ENCODE results near the gene OR14A16. TPM values are rescaled to one million over a fixed set of nuclear protein-coding genes. Genes with fewer than 3 reads are reported as not detected.

Gene OR14A16
- total and polyA plus RNA-seq, 8 donors = not detected

DNA sequence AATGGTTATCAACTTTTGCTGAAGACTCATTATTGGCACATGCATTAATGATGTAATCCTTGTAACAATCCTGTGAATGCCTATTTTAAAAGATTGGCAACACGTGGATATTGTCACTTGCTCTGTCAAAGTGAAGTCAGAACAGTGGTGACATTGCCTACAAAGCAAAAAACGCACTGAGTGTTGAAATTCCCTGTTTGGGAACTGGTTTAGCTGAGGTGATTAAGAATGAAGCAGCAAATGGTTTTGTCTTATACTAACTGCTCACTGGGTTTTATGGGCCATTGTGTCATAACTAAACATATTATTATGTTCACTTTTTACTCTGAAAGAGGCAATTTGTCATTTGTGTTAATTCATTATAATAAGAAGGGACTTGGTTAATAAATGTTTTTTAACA lies 11.3 kb downstream of the OR14A16 start:
- TF ChIP-seq, protein P1, sequence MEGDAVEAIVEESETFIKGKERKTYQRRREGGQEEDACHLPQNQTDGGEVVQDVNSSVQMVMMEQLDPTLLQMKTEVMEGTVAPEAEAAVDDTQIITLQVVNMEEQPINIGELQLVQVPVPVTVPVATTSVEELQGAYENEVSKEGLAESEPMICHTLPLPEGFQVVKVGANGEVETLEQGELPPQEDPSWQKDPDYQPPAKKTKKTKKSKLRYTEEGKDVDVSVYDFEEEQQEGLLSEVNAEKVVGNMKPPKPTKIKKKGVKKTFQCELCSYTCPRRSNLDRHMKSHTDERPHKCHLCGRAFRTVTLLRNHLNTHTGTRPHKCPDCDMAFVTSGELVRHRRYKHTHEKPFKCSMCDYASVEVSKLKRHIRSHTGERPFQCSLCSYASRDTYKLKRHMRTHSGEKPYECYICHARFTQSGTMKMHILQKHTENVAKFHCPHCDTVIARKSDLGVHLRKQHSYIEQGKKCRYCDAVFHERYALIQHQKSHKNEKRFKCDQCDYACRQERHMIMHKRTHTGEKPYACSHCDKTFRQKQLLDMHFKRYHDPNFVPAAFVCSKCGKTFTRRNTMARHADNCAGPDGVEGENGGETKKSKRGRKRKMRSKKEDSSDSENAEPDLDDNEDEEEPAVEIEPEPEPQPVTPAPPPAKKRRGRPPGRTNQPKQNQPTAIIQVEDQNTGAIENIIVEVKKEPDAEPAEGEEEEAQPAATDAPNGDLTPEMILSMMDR (IDR thresholded peaks at IDR 0.05) = no peak
- H3K27me3 ChIP-seq = no peaks in the 10 kb centered on the region
- no peak for FAIRE-seq
- no peaks in the 10 kb centered on the region for H3K9me3 ChIP-seq
- ATAC-seq = no peak
- H3K4me1 ChIP-seq = no peaks in the 10 kb centered on the region
- intact Hi-C loops (cut with DNase I) = no loop called here
- WGBS, 2 donors = 23 to 36% methylated on average over 2 of the region's 2 CpGs
- H3K27ac ChIP-seq = no peak overlapping the region
- H3K36me3 ChIP-seq = no peaks in the 10 kb centered on the region
- no peak for DNase-seq
- H3K4me3 ChIP-seq = no peak overlapping the region

DNA sequence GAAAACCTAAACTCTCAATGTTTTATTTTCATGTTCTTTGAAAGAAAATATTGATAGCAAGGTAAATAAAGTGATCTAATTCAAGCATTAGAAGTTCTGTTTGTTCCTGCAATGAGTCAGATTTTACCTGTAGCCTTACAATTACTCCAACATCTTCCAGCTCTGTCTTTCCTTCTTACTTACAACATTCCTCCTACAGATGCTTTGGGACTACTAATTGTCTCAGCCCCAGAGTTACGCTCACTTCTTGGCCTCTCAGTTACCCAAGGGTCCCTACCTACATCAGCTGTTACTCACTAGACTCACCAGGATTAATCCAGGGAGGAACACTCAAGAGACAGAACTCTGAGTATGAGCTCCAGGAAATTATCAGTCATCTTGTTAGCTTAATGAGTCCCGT lies 26.4 kb downstream of the OR14A16 start:
- DNase-seq = no peak
- no peak for ATAC-seq
- FAIRE-seq = no peak
- Histone ChIP-seq H3K27me3 (no peaks in the 10 kb centered on the region), H3K4me1 (no peaks in the 10 kb centered on the region), H3K27ac (no peak overlapping the region), H3K4me3 (no peak overlapping the region), H3K9me3 (no peaks in the 10 kb centered on the region), H3K36me3 (no peaks in the 10 kb centered on the region)
- 0 to 9% methylated on average over 2 of the region's 2 CpGs for WGBS, 2 donors
- intact Hi-C loops (cut with DNase I) = no loop called here
- TF ChIP-seq, protein P1 (IDR thresholded peaks at IDR 0.05) = no peak

DNA sequence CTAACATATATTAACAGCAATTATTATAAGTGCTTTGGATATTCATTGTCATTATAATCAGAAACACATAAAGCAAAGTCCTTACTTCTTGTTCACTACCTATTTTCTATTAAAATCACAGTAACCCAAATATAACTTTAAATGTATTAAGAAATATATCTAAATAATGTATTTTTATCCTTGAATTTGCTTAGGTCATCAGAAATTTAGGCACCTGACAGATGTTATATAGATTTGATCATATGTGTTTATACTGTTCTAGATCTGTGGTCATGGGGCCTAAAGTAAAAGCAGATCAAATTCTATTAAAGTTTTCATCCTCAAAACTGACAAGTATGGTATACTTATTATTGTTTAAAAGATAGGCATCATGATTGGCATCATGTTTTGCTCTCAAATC lies 54.3 kb downstream of the OR14A16 start:
- intact Hi-C loops (cut with DNase I) = no loop called here
- TF ChIP-seq, protein P1 (IDR thresholded peaks at IDR 0.05) = no peak
- FAIRE-seq = no peak

More for the DNA sequence above, 54.3 kb downstream of the OR14A16 start:
- Histone ChIP-seq H3K9me3 (no peaks in the 10 kb centered on the region), H3K27me3 (no peaks in the 10 kb centered on the region), H3K4me1 (no peaks in the 10 kb centered on the region), H3K27ac (no peak overlapping the region), H3K36me3 (no peaks in the 10 kb centered on the region), H3K4me3 (no peak overlapping the region)
- DNase-seq (no peak), ATAC-seq (no peak)

Other genes with a start within 250 kb of the OR14A16 start
- not detected for gene OR2G2, start 235.8 kb downstream of the OR14A16 start, total RNA-seq
- not detected for gene OR2G2, start 235.8 kb downstream of the OR14A16 start, polyA plus RNA-seq
- not detected for gene OR2G3, start 218.5 kb downstream of the OR14A16 start, total RNA-seq
- not detected for gene OR2G3, start 218.5 kb downstream of the OR14A16 start, polyA plus RNA-seq
- gene OR13G1, start 144.4 kb downstream of the OR14A16 start, total RNA-seq = not detected
- not detected for gene OR13G1, start 144.4 kb downstream of the OR14A16 start, polyA plus RNA-seq
- gene OR6F1, start 107.5 kb downstream of the OR14A16 start, total RNA-seq = not detected
- gene OR6F1, start 107.5 kb downstream of the OR14A16 start, polyA plus RNA-seq = not detected
- gene OR14K1, start 85.5 kb downstream of the OR14A16 start, total RNA-seq = under 1 TPM in 1 of 6 donors, not detected in 5; 0.28 TPM
- gene OR14K1, start 85.5 kb downstream of the OR14A16 start, polyA plus RNA-seq = not detected
- gene OR14A2, start 76.0 kb downstream of the OR14A16 start, total RNA-seq = not detected
- gene OR14A2, start 76.0 kb downstream of the OR14A16 start, polyA plus RNA-seq = not detected
- gene OR1C1, start 63.6 kb downstream of the OR14A16 start, total RNA-seq = not detected
- gene OR1C1, start 63.6 kb downstream of the OR14A16 start, polyA plus RNA-seq = not detected
- gene OR11L1, start 17.8 kb upstream of the OR14A16 start, total RNA-seq = not detected
- not detected for gene OR11L1, start 17.8 kb upstream of the OR14A16 start, polyA plus RNA-seq
- under 1 TPM; 0.04 to 0.47 (median 0.14) TPM for gene TRIM58, start 33.1 kb upstream of the OR14A16 start, total RNA-seq
- gene TRIM58, start 33.1 kb upstream of the OR14A16 start, polyA plus RNA-seq = under 1 TPM; 0.08 to 0.14 TPM
- gene OR2W3, start 71.5 kb upstream of the OR14A16 start, total RNA-seq = under 1 TPM in 1 of 6 donors, not detected in 5; 0.23 TPM
- gene OR2W3, start 71.5 kb upstream of the OR14A16 start, polyA plus RNA-seq = under 1 TPM in 1 of 2 donors, not detected in 1; 0.09 TPM
- gene OR2T8, start 96.1 kb upstream of the OR14A16 start, total RNA-seq = not detected
- gene OR2T8, start 96.1 kb upstream of the OR14A16 start, polyA plus RNA-seq = not detected
- gene OR2AJ1, start 100.8 kb upstream of the OR14A16 start, total RNA-seq = not detected
- not detected for gene OR2AJ1, start 100.8 kb upstream of the OR14A16 start, polyA plus RNA-seq
- gene OR2L8, start 124.7 kb upstream of the OR14A16 start, total RNA-seq = not detected
- not detected for gene OR2L8, start 124.7 kb upstream of the OR14A16 start, polyA plus RNA-seq
- not detected for gene OR2AK2, start 141.1 kb upstream of the OR14A16 start, total RNA-seq
- not detected for gene OR2AK2, start 141.1 kb upstream of the OR14A16 start, polyA plus RNA-seq
- gene OR2L5, start 189.5 kb upstream of the OR14A16 start, total RNA-seq = not detected
- not detected for gene OR2L5, start 189.5 kb upstream of the OR14A16 start, polyA plus RNA-seq
- under 1 TPM in 3 of 6 donors, not detected in 3; 0.03 to 0.06 (median 0.05) TPM for gene OR2L2, start 206.0 kb upstream of the OR14A16 start, total RNA-seq
- under 1 TPM in 1 of 2 donors, not detected in 1; 0.07 TPM for gene OR2L2, start 206.0 kb upstream of the OR14A16 start, polyA plus RNA-seq
- gene OR2L3, start 222.7 kb upstream of the OR14A16 start, total RNA-seq = not detected
- not detected for gene OR2L3, start 222.7 kb upstream of the OR14A16 start, polyA plus RNA-seq